ENCODE measurements around the gene LDHA.
"Not testable (repeated sequence)": the region's sequence is repeated elsewhere in the genome, so short reads cannot be mapped to it uniquely, and the experiment has no call there.

LDHA gene

GRCh38 chr11:18394928-18395734, 768 bp downstream of the LDHA start:
- DNase-seq (ENCODE audit: low spot score), result no peak

GRCh38 chr11:18395735-18396504, 1.6 kb downstream of the LDHA start:
- DNase-seq (ENCODE audit: low spot score), result peak; percentile 96

GRCh38 chr11:18397921-18398320, 3.6 kb downstream of the LDHA start:
- DNase-seq (ENCODE audit: low spot score), result no peak

- not testable (repeated sequence) for DNase-seq (ENCODE audit: low spot score)
Observed at GRCh38 chr11:18401077-18401476, 6.7 kb downstream of the LDHA start.

- DNase-seq (ENCODE audit: low spot score), result no peak
Observed at GRCh38 chr11:18404062-18404461, 9.7 kb downstream of the LDHA start.

- DNase-seq (ENCODE audit: low spot score), result not testable (repeated sequence)
Observed at GRCh38 chr11:18407400-18407799, 13.0 kb downstream of the LDHA start.

GRCh38 chr11:18408558-18409291, 14.4 kb downstream of the LDHA start:
- no peak for DNase-seq (ENCODE audit: low spot score)

GRCh38 chr11:18416459-18416858, 22.1 kb downstream of the LDHA start:
- no peak for DNase-seq (ENCODE audit: low spot score)

GRCh38 chr11:18419040-18419439, 24.7 kb downstream of the LDHA start:
- no peak for DNase-seq (ENCODE audit: low spot score)

GRCh38 chr11:18420067-18420466, 25.7 kb downstream of the LDHA start:
- DNase-seq (ENCODE audit: low spot score), result no peak

GRCh38 chr11:18427240-18427639, 32.9 kb downstream of the LDHA start:
- DNase-seq (ENCODE audit: low spot score), result no peak

GRCh38 chr11:18429332-18429731, 35.0 kb downstream of the LDHA start:
- no peak for DNase-seq (ENCODE audit: low spot score)

- DNase-seq (ENCODE audit: low spot score), result no peak
Observed at GRCh38 chr11:18438691-18439090, 44.3 kb downstream of the LDHA start.

GRCh38 chr11:18449251-18449650, 54.9 kb downstream of the LDHA start:
- DNase-seq (ENCODE audit: low spot score), result no peak

GRCh38 chr11:18452927-18453326, 58.6 kb downstream of the LDHA start:
- no peak for DNase-seq (ENCODE audit: low spot score)

GRCh38 chr11:18455686-18456372, 61.5 kb downstream of the LDHA start, which contains the start of gene LDHAL6A:
Gene LDHAL6A, plus strand, starts transcription at chr11:18455856. Its CDS starts 825 bp downstream, at chr11:18456681.
- peak; percentile 19 for DNase-seq (ENCODE audit: low spot score)

- DNase-seq (ENCODE audit: low spot score), result no peak
Observed at GRCh38 chr11:18457450-18457849, 63.1 kb downstream of the LDHA start.

Measured in iPS-NIHi11 (cell line).